ENCODE measurements around the gene TSPAN17.

DNA sequence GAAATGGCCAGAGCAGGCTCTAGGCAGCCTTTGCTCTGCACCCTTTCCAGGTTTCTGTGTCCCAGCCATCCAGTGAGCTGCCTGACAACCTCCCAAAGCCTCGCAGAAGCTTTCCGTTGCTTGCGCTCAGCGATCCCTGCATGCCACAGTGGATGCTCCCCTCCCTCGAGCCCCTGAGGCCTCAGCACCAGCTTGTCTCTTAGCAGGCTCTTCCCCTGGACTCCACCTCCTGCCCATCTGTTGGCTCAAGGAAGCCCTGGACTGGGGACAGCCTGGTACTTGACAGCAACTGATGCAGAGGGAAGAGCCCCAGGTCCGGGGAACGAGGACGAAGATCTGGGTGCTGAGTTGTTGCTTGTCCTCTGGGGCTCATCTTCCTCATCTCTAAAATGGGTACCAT, 23.2 kb downstream of the TSPAN17 start:
- TF ChIP-seq, protein P1, sequence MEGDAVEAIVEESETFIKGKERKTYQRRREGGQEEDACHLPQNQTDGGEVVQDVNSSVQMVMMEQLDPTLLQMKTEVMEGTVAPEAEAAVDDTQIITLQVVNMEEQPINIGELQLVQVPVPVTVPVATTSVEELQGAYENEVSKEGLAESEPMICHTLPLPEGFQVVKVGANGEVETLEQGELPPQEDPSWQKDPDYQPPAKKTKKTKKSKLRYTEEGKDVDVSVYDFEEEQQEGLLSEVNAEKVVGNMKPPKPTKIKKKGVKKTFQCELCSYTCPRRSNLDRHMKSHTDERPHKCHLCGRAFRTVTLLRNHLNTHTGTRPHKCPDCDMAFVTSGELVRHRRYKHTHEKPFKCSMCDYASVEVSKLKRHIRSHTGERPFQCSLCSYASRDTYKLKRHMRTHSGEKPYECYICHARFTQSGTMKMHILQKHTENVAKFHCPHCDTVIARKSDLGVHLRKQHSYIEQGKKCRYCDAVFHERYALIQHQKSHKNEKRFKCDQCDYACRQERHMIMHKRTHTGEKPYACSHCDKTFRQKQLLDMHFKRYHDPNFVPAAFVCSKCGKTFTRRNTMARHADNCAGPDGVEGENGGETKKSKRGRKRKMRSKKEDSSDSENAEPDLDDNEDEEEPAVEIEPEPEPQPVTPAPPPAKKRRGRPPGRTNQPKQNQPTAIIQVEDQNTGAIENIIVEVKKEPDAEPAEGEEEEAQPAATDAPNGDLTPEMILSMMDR (IDR thresholded peaks at IDR 0.05; ENCODE audit: low read length): no peak
- TF ChIP-seq EZH2 (IDR thresholded peaks at IDR 0.05; ENCODE audit: borderline replicate concordance, low read length): no peak

Data from OCI-LY1 (cell line).